OCI-LY3 (cell line): Measurements from ENCODE around the gene ICAM1.

Experiments
- EZH2phosphoT487 ChIP-seq: fragments of 200-600 bp; shearing (Covaris generic); IDR thresholded peaks from 2 replicates; pipeline ENCODE4 v1.6.1; 2018; ENCODE audit warnings: antibody characterized with exemption, mixed run types, low read depth
- TF ChIP-seq, protein P1 (sequence below): fragments of 200-600, 300-600 bp; sonication (generic); IDR thresholded peaks from 2 replicates; pipeline ENCODE4 v1.5.1; 2014; ENCODE audit warnings: antibody characterized with exemption, low read length, low read depth

DNA sequence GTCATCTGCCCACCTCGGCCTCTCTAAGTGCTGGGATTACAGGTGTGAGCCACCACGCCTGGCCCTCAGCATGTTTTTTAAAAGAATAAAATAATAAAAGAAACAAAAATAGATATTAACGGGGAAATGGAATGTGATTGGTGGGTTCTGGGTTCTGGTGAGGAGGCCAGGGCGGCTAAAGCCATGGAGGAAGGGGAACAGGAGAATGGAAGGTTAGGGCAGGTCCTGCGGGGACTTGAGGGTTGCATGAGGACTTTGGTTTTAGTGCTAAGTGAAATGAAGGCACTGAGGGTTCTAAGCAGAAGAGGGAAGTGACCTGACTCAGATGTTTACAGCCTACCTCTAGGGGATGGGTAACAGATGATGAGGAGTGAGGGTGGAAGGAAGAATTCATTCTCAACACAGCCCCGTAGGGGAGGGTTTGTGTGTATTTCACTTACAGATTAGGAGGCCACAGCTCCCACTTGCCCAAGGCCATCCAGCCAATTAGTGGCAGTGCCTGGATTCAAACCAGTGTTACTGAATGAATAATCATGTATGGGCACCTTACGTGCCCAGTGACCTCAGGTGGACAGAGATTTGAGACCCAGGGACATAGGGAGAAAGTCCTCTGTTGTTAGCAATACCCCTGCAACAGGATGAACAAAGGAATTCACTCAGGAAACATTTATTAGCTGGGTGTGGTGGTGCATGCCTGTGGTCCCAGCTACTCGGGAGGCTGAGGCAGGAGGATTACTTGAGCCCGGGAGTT, 25.6 kb upstream of the ICAM1 start:
- TF ChIP-seq, protein P1, sequence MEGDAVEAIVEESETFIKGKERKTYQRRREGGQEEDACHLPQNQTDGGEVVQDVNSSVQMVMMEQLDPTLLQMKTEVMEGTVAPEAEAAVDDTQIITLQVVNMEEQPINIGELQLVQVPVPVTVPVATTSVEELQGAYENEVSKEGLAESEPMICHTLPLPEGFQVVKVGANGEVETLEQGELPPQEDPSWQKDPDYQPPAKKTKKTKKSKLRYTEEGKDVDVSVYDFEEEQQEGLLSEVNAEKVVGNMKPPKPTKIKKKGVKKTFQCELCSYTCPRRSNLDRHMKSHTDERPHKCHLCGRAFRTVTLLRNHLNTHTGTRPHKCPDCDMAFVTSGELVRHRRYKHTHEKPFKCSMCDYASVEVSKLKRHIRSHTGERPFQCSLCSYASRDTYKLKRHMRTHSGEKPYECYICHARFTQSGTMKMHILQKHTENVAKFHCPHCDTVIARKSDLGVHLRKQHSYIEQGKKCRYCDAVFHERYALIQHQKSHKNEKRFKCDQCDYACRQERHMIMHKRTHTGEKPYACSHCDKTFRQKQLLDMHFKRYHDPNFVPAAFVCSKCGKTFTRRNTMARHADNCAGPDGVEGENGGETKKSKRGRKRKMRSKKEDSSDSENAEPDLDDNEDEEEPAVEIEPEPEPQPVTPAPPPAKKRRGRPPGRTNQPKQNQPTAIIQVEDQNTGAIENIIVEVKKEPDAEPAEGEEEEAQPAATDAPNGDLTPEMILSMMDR, result no peak
- no peak for TF ChIP-seq EZH2phosphoT487
